Embryonic facial prominence (tissue), 1 donor: ENCODE data around the gene PEPD.
"Not testable (repeated sequence)": the region's sequence is repeated elsewhere in the genome, so short reads cannot be mapped to it uniquely, and the experiment has no call there.

ENCODE experiments used
- DNase-seq: peaks from one replicate; pipeline ENCODE4 v3.0.0-alpha.2; 2016; ENCODE audit errors: extremely low spot score

Gene PEPD

DNA sequence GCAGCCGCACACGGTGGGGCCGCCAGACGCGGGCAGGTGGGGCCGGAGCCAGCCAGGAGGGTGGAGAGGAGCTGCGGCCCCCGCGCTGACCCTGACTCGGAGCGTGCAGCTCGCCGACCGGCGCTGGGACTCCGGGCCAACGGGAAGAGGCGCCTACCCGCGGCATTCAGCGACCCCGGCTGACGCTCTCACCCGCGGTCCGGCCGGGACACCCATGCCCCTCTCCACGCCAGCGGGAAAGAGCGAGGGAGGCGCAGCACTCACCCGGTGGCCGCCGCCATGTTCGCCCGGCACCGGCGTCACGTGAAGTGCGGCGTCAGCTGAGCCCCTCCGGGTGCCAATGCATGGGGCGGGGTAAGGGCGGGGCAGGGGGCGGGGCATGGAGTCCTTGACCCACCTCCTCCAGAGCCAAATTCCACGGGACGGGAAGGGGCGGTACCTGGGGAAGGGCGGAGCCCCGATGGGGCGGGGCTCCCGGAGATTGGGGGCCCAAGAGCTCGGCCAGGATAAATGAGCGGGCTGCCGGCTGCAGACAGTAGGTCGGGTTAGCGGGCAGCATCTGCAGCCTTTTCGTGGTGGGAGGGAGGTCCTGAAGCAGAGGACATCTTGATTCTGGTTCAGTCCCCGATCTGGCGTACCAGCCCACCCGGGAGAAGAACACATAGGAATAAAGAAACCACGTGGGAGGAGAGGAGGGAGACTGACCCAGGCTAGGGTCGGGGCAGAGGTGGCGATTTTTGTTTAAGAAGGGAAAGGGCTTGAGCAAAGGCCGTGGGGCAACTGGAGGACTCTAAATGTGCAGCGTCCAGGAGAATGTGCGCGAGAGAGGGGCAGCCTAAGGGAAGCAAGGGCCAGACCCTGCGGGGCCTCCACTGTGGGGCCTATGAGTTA lies at the start of gene PEPD:
PEPD (minus strand) TSS at position 312 of the 891 bp plus-strand sequence; CDS start at position 281, 31 bp downstream.
- peak; percentile 77 for DNase-seq

GRCh38 chr19:33569821-33570220 lies 48.2 kb upstream of the PEPD start:
- no peak for DNase-seq

DNA sequence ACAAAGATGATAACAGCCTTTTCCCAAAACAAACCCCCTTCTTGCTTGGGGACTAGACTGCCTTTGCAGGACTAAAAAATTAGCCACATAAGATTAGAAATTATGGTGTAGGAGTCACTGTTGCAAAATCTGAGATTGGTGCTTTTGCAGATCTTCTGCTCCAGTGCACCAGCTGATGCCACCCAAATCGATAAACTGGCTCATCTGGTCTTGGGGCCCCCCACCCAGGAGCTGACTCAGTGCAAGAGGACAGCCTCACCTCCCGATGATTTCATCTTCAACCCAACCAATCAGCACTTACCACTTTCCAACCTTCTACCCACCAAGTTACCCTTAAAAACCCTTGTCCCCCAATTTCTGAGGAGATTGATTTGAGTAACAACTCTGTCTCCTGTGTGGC lies 47.1 kb upstream of the PEPD start:
- no peak for DNase-seq

DNA sequence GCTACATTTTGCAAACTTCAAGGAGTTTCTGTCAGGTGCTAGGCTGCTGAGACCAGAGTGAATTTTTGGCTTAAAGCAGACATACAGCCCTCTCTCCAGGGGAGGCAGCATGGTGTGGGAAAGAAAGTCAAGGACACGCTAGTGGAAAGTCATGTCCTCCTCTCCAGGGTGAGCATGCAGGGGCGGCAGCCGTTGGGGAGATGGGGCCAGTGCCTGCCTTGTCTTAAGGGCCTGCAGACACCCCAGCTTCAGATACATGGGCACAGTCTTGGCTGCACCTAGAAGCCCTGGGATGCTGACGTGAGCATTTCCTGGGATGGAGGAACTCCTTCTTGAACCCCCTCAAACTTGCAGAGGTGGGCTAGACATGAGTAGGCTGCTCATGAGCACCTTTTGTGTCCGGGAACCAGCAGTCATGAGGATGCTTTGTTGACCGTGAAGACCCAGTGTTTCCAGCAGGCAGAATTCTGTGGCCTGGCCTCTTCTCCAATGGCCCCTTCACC lies 43.3 kb upstream of the PEPD start:
- DNase-seq: no peak

- no peak for DNase-seq
These were observed 41.0 kb upstream of the PEPD start for GRCh38 chr19:33562636-33563035.

GRCh38 chr19:33561666-33562065 lies 40.1 kb upstream of the PEPD start:
- DNase-seq: not testable (repeated sequence)

DNA sequence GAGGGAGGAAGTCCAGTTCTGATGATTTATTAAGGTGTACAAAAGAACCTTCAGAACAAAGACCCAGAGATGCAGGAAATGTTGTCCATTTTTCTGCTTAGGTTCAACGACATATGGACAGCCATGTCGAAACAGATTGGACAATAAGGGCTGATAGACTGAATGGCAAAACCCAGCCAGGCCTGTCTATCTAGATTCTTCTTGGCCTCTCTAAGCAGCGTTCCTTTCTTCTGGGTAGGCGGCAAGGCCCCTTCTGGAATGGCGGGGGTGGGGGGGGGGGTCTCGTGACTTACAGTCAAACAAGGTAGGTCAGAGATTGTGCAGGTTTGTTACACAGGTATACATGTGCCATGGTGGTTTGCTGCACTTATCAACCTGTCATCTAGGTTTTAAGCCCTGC lies 39.7 kb upstream of the PEPD start:
- no peak for DNase-seq

DNA sequence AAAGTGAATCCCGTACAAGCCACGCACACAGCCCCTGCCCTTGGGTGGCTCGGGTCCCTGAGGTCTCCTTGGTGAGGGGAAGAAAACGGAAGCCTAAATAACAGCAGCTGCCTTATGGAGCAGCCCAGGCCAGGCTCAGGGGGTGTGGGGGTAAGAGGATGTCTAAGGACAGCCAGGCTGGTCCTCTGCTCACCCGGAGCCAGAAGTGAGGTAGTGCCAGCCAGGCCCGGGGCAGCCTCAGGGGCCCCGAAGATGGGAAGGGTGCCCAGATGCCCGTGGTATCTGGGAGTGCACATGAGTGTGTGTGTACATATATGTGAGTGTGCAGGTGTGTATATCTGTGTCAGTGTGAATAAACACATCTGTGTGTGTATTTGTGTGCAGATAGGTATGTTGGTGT lies 38.4 kb upstream of the PEPD start:
- no peak for DNase-seq

GRCh38 chr19:33558856-33559255 lies 37.3 kb upstream of the PEPD start:
- DNase-seq: no peak

- DNase-seq: no peak
These were observed 36.6 kb upstream of the PEPD start for GRCh38 chr19:33558151-33558550.

- DNase-seq: no peak
These were observed 36.1 kb upstream of the PEPD start for GRCh38 chr19:33557720-33558119.

- DNase-seq: no peak
These were observed 35.6 kb upstream of the PEPD start for GRCh38 chr19:33557196-33557595.

GRCh38 chr19:33556261-33556660 lies 34.7 kb upstream of the PEPD start:
- no peak for DNase-seq

DNA sequence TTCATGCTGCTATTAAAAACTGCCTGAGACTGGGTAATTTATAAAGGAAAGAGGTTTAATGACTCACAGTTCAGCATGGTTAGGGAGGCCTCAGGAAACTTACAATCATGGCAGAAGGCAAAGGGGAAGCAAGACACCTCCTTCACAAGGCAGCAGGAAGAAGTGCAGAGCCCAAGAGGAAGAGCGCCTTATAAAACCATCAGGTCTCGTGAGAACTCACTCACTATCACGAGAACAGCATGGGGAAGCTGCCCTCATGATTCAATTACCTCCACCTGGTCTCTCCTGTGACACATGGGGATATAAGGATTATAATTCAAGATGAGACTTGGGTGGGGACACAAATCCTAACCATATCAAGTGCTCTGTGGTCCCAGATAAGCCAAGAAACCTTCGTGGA lies 34.1 kb upstream of the PEPD start:
- DNase-seq: not testable (repeated sequence)

DNA sequence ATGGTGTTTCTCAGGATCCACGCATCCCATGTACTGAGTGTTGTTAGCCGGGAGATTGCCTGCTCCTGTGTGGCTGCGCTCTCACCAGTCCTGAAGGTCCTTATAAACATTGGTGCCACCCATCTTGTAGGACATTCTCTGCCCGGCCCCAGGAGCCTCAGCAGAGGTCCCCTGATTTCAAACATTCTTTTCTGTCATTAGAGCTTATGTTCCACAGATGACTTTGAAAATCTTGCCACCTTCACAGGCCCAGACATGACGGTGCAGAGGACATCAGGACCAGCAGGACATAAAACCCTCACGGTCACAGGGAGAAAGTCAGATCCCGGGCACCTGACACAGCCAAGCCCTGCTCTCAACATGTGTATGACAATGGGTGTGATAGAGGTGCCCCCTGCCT lies 33.2 kb upstream of the PEPD start:
- no peak for DNase-seq

DNA sequence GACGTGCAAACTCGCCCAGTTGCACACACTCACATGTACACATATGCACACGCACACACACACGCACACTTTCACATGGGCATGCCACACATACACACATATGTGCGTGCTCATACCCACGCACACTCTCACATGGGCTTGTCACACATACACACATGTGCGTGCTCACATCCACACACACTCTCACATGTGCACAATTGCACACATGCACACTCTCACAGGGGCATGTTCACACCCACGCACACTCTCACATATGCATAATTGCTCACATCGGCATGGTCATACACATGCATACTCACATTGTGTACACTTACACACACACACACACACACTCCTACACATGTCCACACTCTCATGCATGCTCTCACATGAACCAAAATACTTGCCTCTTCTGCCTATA lies 32.8 kb upstream of the PEPD start:
- DNase-seq: no peak

- DNase-seq: no peak
These were observed 32.1 kb upstream of the PEPD start for GRCh38 chr19:33553530-33554310.

DNA sequence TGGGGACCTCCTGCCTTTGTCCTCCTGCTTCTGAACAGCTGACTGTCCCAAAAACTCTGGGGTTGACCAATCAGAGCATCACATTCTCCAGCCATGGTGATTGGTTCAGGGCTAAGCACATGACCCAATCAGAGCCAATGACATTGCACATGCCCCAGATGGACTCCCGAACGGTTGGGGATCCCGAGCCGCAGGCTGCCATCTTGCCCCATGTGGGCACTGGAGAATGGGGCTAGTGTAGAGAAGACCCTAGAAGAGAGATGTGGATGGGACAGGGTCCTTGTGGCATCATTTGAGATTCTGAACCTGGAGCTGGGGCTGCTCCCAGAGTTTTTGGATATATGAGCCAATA lies 31.3 kb upstream of the PEPD start:
- no peak for DNase-seq

DNA sequence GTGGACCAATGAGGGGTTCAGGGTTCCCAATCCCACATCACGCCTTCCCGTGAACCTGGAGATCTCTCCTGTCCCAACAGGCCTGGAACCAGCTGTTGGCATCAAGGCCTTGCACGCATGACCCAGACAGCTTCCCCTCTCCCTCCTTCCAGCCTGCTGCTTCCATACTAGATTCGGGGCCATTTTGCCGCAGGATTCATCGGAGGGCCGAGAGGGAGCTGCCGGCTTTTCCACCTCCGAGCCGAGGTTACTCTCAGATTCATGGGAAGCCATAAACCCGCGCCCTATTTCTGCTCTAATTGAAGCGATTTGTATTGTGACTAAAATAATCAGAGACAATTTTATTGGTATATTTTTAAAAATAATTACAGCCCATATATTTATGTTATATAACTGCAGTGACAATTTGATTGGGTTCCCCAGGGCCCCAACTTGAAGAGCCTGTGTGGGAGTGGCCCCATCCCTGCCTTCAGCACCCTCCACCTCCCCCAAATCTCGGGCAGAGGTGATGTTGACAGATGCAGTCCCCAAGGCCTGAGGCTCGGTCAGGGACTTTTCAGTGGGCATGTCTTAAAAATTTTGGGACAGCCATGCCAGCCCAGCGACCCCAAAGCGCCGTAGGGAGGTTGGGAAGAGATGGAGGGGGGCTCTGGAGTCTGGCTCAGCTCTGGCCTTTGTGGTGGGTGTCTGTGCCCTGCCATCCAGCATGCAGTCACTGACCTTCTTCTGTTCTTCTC lies 30.8 kb upstream of the PEPD start:
- DNase-seq: no peak

DNA sequence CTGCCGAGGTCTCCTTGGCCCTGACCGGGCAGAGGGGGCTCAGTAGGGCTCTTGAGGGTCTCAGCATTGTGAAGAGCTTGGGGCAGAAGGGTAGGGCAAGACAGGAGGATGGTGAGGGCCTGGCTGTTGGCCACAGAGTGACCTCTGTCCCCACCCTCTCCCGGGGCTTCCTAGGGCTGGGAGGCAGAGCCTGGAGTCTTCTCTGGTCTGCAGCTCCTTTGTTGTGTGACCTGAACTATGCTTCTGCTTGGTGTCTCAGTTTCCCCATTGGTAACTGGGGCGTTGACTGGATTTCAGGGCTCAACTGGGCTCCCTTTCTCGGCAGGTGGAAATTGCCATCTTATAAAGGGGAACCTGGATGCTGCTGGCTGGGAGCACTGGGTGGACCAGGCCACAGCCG lies 30.1 kb upstream of the PEPD start:
- no peak for DNase-seq

DNA sequence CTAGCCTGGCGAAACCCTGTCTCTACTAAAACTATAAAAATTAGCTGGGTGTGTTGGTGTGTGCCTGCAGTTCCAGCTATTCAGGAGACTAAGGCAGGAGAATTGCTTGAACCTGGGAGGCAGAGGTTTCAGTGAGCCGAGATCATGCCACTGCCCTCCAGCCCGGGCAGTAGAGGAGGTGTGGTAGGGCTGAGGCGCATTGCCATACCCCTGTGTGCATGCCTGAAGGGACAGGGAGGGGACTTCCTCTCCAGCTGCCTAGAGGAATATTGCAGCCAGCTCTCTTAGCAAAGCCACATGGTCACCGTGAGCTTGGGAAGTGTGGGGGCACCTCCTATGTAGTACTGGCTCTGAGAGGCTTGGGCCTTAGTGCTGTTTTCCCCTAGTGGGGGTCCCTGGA lies 29.2 kb upstream of the PEPD start:
- DNase-seq: no peak

GRCh38 chr19:33547676-33548075 lies 26.1 kb upstream of the PEPD start:
- DNase-seq: no peak
